CD4-positive, alpha-beta T cell treated with Interleukin-4 for 4 hours (primary cell): ENCODE measurements around the gene TBC1D5.

ENCODE experiments used
- DNase-seq: peaks from one replicate; pipeline ENCODE4 v3.0.0-alpha.2; 2020

The TBC1D5 gene

GRCh38 chr3:17119201-17120072 lies 623.0 kb downstream of the TBC1D5 start:
- no peak for DNase-seq

GRCh38 chr3:17118771-17119170 lies 623.7 kb downstream of the TBC1D5 start:
- no peak for DNase-seq

GRCh38 chr3:17116007-17116600 lies 626.3 kb downstream of the TBC1D5 start:
- DNase-seq, result no peak

- DNase-seq, result no peak
Observed at GRCh38 chr3:17115186-17115585, 627.2 kb downstream of the TBC1D5 start.

- DNase-seq, result no peak
Observed at GRCh38 chr3:17111586-17111985, 630.8 kb downstream of the TBC1D5 start.

GRCh38 chr3:17110660-17111396 lies 631.6 kb downstream of the TBC1D5 start:
- no peak for DNase-seq
